Fibroblast of lung (primary cell): ENCODE data around the gene NECTIN4. TPM values are rescaled to one million over a fixed set of nuclear protein-coding genes. Genes with fewer than 3 reads are reported as not detected.
"Not testable (repeated sequence)": the region's sequence is repeated elsewhere in the genome, so short reads cannot be mapped to it uniquely, and the experiment has no call there.

Experiments
- DNase-seq, 2 donors: peaks; one replicate each; pipeline versions ENCODE4 v3.0.0 to v3.0.0-alpha.2; 2010; ENCODE audit warnings: low read depth in 2 of 2
- H2AFZ ChIP-seq: 2 replicates; pipeline ENCODE4 v1.5.1; 2012; ENCODE audit warnings: low read length, control low read depth, inconsistent platforms
- H3K27ac ChIP-seq: 2 replicates; pipeline ENCODE4 v1.5.1; 2011; ENCODE audit warnings: low read length, control low read depth; ENCODE audit not compliant: insufficient read depth
- H3K27me3 ChIP-seq: 2 replicates; pipeline ENCODE4 v1.5.1; 2011; ENCODE audit warnings: mild to moderate bottlenecking, low read length; ENCODE audit not compliant: control insufficient read depth, insufficient read depth
- H3K36me3 ChIP-seq: 2 replicates; pipeline ENCODE4 v1.5.1; 2011; ENCODE audit warnings: low read length; ENCODE audit not compliant: control insufficient read depth, insufficient read depth
- H3K4me1 ChIP-seq: 2 replicates; pipeline ENCODE4 v1.5.1; 2011; ENCODE audit warnings: low read length; ENCODE audit not compliant: control insufficient read depth, insufficient read depth; ENCODE audit errors: extremely low read depth
- H3K4me2 ChIP-seq: 2 replicates; pipeline ENCODE4 v1.5.1; 2011; ENCODE audit warnings: low read length, control low read depth; ENCODE audit not compliant: insufficient read depth; ENCODE audit errors: extremely low read depth
- H3K4me3 ChIP-seq, 4 experiments: fragments of 200-600 bp in 1 of 4; sonication (generic) in 1 of 4; replicated peaks in 1 of 4; 2 replicates each; pipeline ENCODE4 v1.5.1; 2011 to 2016; ENCODE audit warnings: low read length in 4 of 4, low read depth in 3 of 4, mild to moderate bottlenecking in 3 of 4, control low read depth in 2 of 4, inconsistent platforms in 1 of 4, mixed read lengths in 1 of 4; ENCODE audit not compliant: insufficient read depth in 1 of 4; ENCODE audit errors: control extremely low read depth in 1 of 4
- H3K79me2 ChIP-seq: 2 replicates; pipeline ENCODE4 v1.5.1; 2012; ENCODE audit warnings: mild to moderate bottlenecking, low read length, inconsistent platforms; ENCODE audit not compliant: control insufficient read depth, insufficient read depth
- H3K9ac ChIP-seq: 2 replicates; pipeline ENCODE4 v1.5.1; 2011; ENCODE audit warnings: mild to moderate bottlenecking, low read length, control low read depth; ENCODE audit not compliant: insufficient read depth
- H3K9me3 ChIP-seq: 2 replicates; pipeline ENCODE4 v1.5.1; 2012; ENCODE audit warnings: low read depth, low read length; ENCODE audit not compliant: control insufficient read depth, insufficient read depth
- H4K20me1 ChIP-seq: 2 replicates; pipeline ENCODE4 v1.5.1; 2011; ENCODE audit warnings: low read length; ENCODE audit not compliant: control insufficient read depth, insufficient read depth; ENCODE audit errors: extremely low read depth
- EZH2 ChIP-seq: IDR thresholded peaks from 2 replicates; pipeline ENCODE4 v1.5.1; 2012; ENCODE audit warnings: low read length, control low read depth, mild to moderate bottlenecking; ENCODE audit errors: missing control alignments
- polyA plus RNA-seq, 2 donors: library from polyadenylated mRNA; depleted of rRNA in 1 of 2; stranded (reverse) in 1 of 2; unstranded in 1 of 2; fragments of >200 nt; gene quantifications; 2 replicates each; pipeline ENCODE4 v1.2.1, GENCODE V29; 2011 to 2012; ENCODE audit warnings: missing spikeins in 1 of 2
- total RNA-seq: library from RNA; depleted of rRNA; stranded (reverse); fragments of >200 nt; gene quantifications from 2 replicates; pipeline ENCODE4 v1.2.1, GENCODE V29; 2014
- TF ChIP-seq, protein P1 (sequence below), 2 donors: IDR thresholded peaks in 1 of 2; conservative IDR thresholded peaks in 1 of 2; 1 replicate in 1 of 2; 2 replicates in 1 of 2; pipeline ENCODE4 v1.5.1; 2011 to 2012; ENCODE audit warnings: low read length in 2 of 2, control low read depth in 1 of 2, inconsistent platforms in 1 of 2, low read depth in 1 of 2, mild to moderate bottlenecking in 1 of 2

NECTIN4 gene
- total and polyA plus RNA-seq, 2 donors (not counting 1 experiment from before 2014, with no cell fraction given) = 0.16 to 0.33 TPM

DNA sequence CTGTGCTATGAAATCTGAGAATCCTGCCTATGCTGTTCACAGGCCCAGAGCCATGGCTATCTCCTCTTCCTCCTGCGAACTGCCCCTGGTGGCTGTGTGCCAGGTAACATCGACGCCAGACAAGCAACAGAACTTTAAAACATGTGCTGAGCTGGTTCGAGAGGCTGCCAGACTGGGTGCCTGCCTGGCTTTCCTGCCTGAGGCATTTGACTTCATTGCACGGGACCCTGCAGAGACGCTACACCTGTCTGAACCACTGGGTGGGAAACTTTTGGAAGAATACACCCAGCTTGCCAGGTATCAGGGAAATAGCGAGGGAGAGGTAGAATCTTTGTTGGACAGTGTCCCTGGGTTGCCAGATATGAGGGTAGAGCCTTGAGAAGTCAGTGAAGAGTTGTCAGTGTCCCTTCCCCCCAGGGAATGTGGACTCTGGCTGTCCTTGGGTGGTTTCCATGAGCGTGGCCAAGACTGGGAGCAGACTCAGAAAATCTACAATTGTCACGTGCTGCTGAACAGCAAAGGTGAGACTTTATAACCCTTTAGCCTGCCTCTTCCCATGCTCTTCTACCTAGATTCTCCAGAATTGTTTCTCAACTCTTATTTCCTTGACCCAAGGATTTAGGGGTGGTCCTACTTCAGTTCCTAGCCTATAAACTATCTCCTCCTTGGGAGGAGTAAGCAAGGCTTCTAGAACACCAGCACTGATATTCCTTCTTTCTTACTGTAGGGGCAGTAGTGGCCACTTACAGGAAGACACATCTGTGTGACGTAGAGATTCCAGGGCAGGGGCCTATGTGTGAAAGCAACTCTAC is 29.9 kb upstream of the NECTIN4 start:
- Histone ChIP-seq H3K9ac (peak overlapping the region; percentile 97), H3K4me2 (peak overlapping the region; percentile 100), H2AFZ (no peak overlapping the region), H3K4me3 (peak overlapping the region; percentile 85 to 100 (median 96)), H3K27ac (peak overlapping the region; percentile 100), H3K4me1 (peaks cover 15% of the 10 kb centered on the region), H4K20me1 (peaks cover 2% of the 10 kb centered on the region), H3K79me2 (peaks cover 48% of the 10 kb centered on the region), H3K27me3 (no peaks in the 10 kb centered on the region), H3K9me3 (no peaks in the 10 kb centered on the region), H3K36me3 (peaks cover 29% of the 10 kb centered on the region)
- DNase-seq = peak; percentile 75 to 80
- TF ChIP-seq, protein P1, sequence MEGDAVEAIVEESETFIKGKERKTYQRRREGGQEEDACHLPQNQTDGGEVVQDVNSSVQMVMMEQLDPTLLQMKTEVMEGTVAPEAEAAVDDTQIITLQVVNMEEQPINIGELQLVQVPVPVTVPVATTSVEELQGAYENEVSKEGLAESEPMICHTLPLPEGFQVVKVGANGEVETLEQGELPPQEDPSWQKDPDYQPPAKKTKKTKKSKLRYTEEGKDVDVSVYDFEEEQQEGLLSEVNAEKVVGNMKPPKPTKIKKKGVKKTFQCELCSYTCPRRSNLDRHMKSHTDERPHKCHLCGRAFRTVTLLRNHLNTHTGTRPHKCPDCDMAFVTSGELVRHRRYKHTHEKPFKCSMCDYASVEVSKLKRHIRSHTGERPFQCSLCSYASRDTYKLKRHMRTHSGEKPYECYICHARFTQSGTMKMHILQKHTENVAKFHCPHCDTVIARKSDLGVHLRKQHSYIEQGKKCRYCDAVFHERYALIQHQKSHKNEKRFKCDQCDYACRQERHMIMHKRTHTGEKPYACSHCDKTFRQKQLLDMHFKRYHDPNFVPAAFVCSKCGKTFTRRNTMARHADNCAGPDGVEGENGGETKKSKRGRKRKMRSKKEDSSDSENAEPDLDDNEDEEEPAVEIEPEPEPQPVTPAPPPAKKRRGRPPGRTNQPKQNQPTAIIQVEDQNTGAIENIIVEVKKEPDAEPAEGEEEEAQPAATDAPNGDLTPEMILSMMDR (conservative IDR thresholded peaks at IDR 0.05 in 1 of 2, IDR thresholded peaks at IDR 0.05 in 1 of 2; ENCODE audit: low read depth in 1 of 2, low read length in 2 of 2) = peak; percentile 38 to 51
- no peak for TF ChIP-seq EZH2

DNA sequence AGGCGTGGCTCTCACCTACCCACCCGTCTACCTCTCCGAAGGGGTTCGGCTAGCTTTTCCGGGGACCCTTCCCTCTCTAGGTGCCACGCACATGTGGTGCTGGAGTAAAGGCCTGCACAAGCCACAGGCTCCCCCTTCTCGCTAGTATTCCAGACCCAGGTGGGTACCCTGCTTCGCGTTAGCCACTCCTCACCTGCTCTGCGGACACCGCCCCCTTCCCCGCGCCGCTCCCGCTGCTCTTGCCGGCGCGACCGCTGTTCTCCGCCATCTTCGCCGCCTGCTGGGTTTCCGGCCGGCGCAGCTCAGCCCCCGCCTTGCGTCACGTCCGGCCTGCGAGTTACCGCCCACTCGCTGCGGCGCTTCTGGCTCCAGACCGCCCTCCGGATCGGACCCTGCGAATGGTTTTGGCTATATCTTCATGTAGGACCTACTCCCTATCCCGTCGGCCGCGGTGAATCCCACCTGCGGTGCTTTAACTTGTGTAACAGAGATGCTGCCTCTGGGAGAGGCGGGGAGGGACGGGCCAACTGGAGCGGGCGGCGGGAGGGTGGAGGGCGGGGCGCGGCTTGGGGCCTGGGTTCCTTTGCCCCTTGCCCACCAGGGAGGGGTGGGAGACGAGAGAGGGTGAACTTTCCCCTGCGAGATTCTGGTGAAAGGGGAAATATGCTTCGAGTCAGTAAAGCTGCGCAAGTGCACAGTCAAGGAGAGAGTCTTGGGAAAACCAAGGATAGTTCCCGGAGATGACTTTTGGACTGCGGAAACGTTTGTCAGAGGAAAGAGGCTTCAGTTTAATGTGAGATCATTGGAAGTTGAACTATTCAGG is 28.6 kb upstream of the NECTIN4 start, which contains the start of the genes NIT1 and PFDN2:
NIT1 (plus strand) TSS at position 347 of the 823 bp plus-strand sequence; CDS start at position 419, 72 bp downstream.
PFDN2 (minus strand) TSS at position 279 of the 823 bp plus-strand sequence; CDS start at position 268, 11 bp downstream.
- peak within 1 kb of the TSS; percentile 100 for H3K4me2 ChIP-seq
- no peak for TF ChIP-seq EZH2
- TF ChIP-seq, protein P1 (conservative IDR thresholded peaks at IDR 0.05 in 1 of 2, IDR thresholded peaks at IDR 0.05 in 1 of 2; ENCODE audit: low read depth in 1 of 2, low read length in 2 of 2) = no peak

DNA sequence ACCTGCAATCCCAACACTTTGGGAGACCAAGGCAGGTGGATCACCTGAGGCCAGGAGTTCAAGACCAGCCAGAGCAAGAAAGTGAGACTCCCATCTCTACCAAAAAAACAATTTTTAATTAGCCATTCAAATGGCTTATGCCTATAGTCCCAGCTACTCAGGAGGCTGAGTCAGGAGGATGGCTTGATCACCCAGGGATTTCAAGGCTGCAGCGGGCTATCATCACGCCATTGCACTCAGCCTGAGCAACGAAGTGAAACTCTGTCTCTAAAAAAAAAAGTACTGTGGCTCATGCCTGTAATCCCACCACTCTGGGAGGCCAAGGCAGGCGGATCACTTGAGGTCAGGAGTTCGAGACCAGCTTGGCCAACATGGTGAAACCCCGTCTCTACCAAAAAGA is 26.6 kb upstream of the NECTIN4 start:
- H3K27ac ChIP-seq, H3K9ac ChIP-seq, H4K20me1 ChIP-seq, H3K27me3 ChIP-seq, H3K4me2 ChIP-seq, H2AFZ ChIP-seq, DNase-seq, H3K4me3 ChIP-seq, H3K36me3 ChIP-seq, H3K9me3 ChIP-seq: not testable (repeated sequence)
- peaks cover 15% of the 10 kb centered on the region for H3K4me1 ChIP-seq
- H3K79me2 ChIP-seq = peaks cover 72% of the 10 kb centered on the region

More for the DNA sequence above, 28.6 kb upstream of the NECTIN4 start, which contains the start of the genes NIT1 and PFDN2:
- Histone ChIP-seq H4K20me1 (peaks cover 2% of the 10 kb centered on the region), H3K27ac (peak within 1 kb of the TSS; percentile 100), H3K4me3 (peak within 1 kb of the TSS; percentile 85 to 100 (median 96)), H3K79me2 (peaks cover 57% of the 10 kb centered on the region), H3K4me1 (peaks cover 15% of the 10 kb centered on the region), H3K9me3 (no peaks in the 10 kb centered on the region), H3K9ac (peak within 1 kb of the TSS; percentile 97), H3K27me3 (no peaks in the 10 kb centered on the region), H3K36me3 (peaks cover 21% of the 10 kb centered on the region), H2AFZ (peak within 1 kb of the TSS; percentile 95)
- peak; percentile 84 to 87 for DNase-seq
